Stomach smooth muscle (tissue), 2 donors: ENCODE measurements around the gene NEDD9.

ENCODE experiments used
- H3K27ac ChIP-seq: one replicate; pipeline ENCODE4 v1.7.0; 2013; ENCODE audit warnings: mild to moderate bottlenecking, low read length, inconsistent platforms
- H3K27me3 ChIP-seq, 2 donors: one replicate each; pipeline ENCODE4 v1.7.0; 2013; ENCODE audit warnings: low read length in 2 of 2; ENCODE audit not compliant: insufficient read depth in 2 of 2, control insufficient read depth in 1 of 2
- H3K36me3 ChIP-seq, 2 donors: one replicate each; pipeline ENCODE4 v1.7.0; 2013; ENCODE audit warnings: low read length in 2 of 2; ENCODE audit not compliant: control insufficient read depth in 2 of 2, insufficient read depth in 2 of 2
- H3K4me1 ChIP-seq: one replicate; pipeline ENCODE4 v1.7.0; 2013; ENCODE audit warnings: low read length; ENCODE audit not compliant: control insufficient read depth, insufficient read depth
- H3K4me3 ChIP-seq, 2 donors: one replicate each; pipeline ENCODE4 v1.7.0; 2013; ENCODE audit warnings: low read length in 2 of 2
- H3K9ac ChIP-seq, 2 donors: one replicate each; pipeline ENCODE4 v1.7.0; 2013; ENCODE audit warnings: low read length in 2 of 2, mild to moderate bottlenecking in 1 of 2
- H3K9me3 ChIP-seq, 2 donors: one replicate each; pipeline ENCODE4 v1.7.0; 2013; ENCODE audit warnings: low read length in 2 of 2; ENCODE audit not compliant: control insufficient read depth in 2 of 2
- donor health status: healthy.
- donor health status: Pancreatic carcinoma.

The NEDD9 gene, protein sequence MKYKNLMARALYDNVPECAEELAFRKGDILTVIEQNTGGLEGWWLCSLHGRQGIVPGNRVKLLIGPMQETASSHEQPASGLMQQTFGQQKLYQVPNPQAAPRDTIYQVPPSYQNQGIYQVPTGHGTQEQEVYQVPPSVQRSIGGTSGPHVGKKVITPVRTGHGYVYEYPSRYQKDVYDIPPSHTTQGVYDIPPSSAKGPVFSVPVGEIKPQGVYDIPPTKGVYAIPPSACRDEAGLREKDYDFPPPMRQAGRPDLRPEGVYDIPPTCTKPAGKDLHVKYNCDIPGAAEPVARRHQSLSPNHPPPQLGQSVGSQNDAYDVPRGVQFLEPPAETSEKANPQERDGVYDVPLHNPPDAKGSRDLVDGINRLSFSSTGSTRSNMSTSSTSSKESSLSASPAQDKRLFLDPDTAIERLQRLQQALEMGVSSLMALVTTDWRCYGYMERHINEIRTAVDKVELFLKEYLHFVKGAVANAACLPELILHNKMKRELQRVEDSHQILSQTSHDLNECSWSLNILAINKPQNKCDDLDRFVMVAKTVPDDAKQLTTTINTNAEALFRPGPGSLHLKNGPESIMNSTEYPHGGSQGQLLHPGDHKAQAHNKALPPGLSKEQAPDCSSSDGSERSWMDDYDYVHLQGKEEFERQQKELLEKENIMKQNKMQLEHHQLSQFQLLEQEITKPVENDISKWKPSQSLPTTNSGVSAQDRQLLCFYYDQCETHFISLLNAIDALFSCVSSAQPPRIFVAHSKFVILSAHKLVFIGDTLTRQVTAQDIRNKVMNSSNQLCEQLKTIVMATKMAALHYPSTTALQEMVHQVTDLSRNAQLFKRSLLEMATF

DNA sequence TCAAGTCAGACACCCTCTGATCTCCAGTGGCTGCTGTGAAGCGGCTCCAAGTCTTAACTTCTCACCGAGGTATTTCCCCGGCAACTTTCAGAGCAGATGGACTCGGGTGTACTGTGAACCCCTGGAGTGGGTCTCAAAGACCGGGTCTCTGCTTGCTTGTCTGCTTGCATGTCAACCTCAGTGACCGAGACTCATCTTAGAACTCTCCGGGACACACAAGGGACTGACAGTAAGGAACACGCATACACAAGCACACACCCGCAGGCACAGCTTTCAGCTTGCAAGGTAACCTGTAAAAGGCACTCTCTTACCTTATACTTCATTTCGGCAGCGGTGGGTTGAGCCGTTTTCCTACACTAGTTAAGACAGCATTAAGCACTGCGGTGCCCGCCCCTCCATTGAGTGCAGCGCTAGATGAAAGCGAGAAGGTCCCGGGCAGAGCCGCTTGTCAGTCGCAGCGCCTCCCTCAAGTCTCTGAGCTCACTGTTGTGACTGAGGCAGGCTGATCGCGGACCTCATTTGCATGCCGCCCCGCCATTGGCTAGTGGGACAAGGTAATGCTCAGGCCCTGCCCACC lies at the start of gene NEDD9:
NEDD9 (minus strand) TSS at position 476 of the 577 bp plus-strand sequence; CDS start at position 323, 153 bp downstream.
- H3K36me3 ChIP-seq = no peaks in the 10 kb centered on the region
- peak within 1 kb of the TSS; percentile 78 to 82 for H3K9ac ChIP-seq
- H3K4me3 ChIP-seq = peak within 1 kb of the TSS; percentile 83 to 92
- H3K27ac ChIP-seq = peak within 1 kb of the TSS; percentile 66
- peaks cover 10% of the 10 kb centered on the region for H3K4me1 ChIP-seq
- no peaks in the 10 kb centered on the region for H3K9me3 ChIP-seq
- H3K27me3 ChIP-seq = no peaks in the 10 kb centered on the region

DNA sequence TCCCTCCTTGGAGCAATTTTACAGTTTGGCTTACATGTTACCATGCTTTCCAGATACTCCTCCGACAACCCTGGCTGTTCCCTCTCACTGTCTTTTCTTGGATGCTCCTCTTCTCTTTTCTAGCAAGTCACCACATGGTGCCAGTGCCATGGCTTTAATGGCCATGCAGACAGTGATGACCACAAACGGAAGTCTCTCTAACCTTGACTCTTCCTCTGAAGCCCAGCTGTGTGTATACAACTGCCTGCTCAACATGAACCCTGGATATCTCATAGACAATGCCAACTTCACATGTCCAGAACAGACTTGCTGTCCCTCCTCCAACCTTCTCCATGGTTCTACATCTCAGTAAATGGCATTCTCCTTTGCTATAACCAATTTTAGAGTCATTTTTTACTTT lies 49.8 kb upstream of the NEDD9 start:
- H3K27ac ChIP-seq = no peak overlapping the region
- H3K4me1 ChIP-seq = no peaks in the 10 kb centered on the region
- H3K9ac ChIP-seq = no peak overlapping the region
- H3K4me3 ChIP-seq = no peak overlapping the region
- H3K27me3 ChIP-seq = peaks cover 0 to 2% of the 10 kb centered on the region in 2 donors
- H3K36me3 ChIP-seq = no peaks in the 10 kb centered on the region
- no peaks in the 10 kb centered on the region for H3K9me3 ChIP-seq

GRCh38 chr6:11280394-11280793 lies 47.9 kb upstream of the NEDD9 start:
- Histone ChIP-seq H3K27ac (no peak overlapping the region), H3K4me1 (no peaks in the 10 kb centered on the region), H3K4me3 (no peak overlapping the region), H3K9me3 (no peaks in the 10 kb centered on the region), H3K27me3 (peaks cover 0 to 2% of the 10 kb centered on the region in 2 donors), H3K9ac (no peak overlapping the region), H3K36me3 (no peaks in the 10 kb centered on the region)

GRCh38 chr6:11279284-11279689 lies 46.8 kb upstream of the NEDD9 start:
- peaks cover 0 to 2% of the 10 kb centered on the region in 2 donors for H3K27me3 ChIP-seq
- no peak overlapping the region for H3K4me3 ChIP-seq
- no peak overlapping the region for H3K9ac ChIP-seq
- H3K36me3 ChIP-seq = no peaks in the 10 kb centered on the region
- no peaks in the 10 kb centered on the region for H3K9me3 ChIP-seq
- H3K4me1 ChIP-seq = no peaks in the 10 kb centered on the region
- no peak overlapping the region for H3K27ac ChIP-seq

- H3K4me1 ChIP-seq = no peaks in the 10 kb centered on the region
- no peak overlapping the region for H3K27ac ChIP-seq
- H3K4me3 ChIP-seq = no peak overlapping the region
- H3K9me3 ChIP-seq = no peaks in the 10 kb centered on the region
- no peak overlapping the region for H3K9ac ChIP-seq
- H3K27me3 ChIP-seq = peaks cover 0 to 2% of the 10 kb centered on the region in 2 donors
- no peaks in the 10 kb centered on the region for H3K36me3 ChIP-seq
These were observed 45.7 kb upstream of the NEDD9 start for GRCh38 chr6:11278207-11278559.

- Histone ChIP-seq H3K27me3 (peaks cover 0 to 2% of the 10 kb centered on the region in 2 donors), H3K27ac (no peak overlapping the region), H3K4me3 (peak overlapping the region in 1 of 2 donors; percentile 22), H3K9ac (no peak overlapping the region), H3K4me1 (no peaks in the 10 kb centered on the region), H3K36me3 (no peaks in the 10 kb centered on the region), H3K9me3 (no peaks in the 10 kb centered on the region)
These were observed 45.1 kb upstream of the NEDD9 start for GRCh38 chr6:11277275-11278206.

DNA sequence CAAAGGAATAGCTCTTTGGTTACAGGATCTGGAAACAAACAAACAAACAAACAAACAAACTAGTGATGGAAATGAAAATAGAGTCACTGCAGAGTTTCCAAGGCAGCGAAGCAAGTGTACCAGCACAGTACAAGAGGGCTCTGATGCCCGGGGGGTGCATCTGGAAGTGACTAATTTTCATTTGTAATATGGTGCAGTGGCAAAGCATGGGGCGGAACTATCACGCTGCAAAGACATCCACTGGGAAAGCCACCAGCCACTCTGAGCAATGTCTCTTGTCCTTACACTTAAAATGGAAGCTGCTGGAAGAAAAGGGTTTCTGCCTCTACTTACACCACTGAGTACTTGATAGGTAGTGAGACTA lies 44.4 kb upstream of the NEDD9 start:
- Histone ChIP-seq H3K36me3 (no peaks in the 10 kb centered on the region), H3K9ac (no peak overlapping the region), H3K4me1 (no peaks in the 10 kb centered on the region), H3K4me3 (no peak overlapping the region), H3K9me3 (no peaks in the 10 kb centered on the region), H3K27me3 (peaks cover 0 to 2% of the 10 kb centered on the region in 2 donors), H3K27ac (no peak overlapping the region)

DNA sequence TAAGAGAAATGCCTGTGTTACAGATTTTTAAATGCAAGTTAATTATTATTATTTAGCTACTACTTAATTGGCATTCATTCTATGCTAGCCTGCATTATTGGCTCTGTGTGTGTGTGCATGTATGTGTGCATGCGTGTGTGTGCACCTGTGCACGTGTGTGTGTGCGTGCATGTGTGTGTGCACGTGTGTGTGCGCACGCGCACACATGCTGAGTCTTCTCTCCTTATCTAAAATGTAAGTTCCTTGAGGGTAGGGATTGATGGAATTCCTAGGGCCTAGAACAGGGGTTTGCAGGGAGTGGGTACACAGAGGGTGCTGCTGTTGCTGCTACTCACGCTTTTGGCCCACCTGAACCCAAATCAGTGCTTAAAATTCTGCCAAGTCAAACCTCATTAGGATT lies 43.8 kb upstream of the NEDD9 start:
- no peak overlapping the region for H3K4me3 ChIP-seq
- no peaks in the 10 kb centered on the region for H3K4me1 ChIP-seq
- H3K9ac ChIP-seq = no peak overlapping the region
- H3K9me3 ChIP-seq = no peaks in the 10 kb centered on the region
- H3K27me3 ChIP-seq = peaks cover 0 to 2% of the 10 kb centered on the region in 2 donors
- no peaks in the 10 kb centered on the region for H3K36me3 ChIP-seq
- H3K27ac ChIP-seq = no peak overlapping the region

- Histone ChIP-seq H3K9me3 (no peaks in the 10 kb centered on the region), H3K36me3 (no peaks in the 10 kb centered on the region), H3K27ac (no peak overlapping the region), H3K4me3 (no peak overlapping the region), H3K27me3 (peaks cover 0 to 2% of the 10 kb centered on the region in 2 donors), H3K4me1 (no peaks in the 10 kb centered on the region), H3K9ac (no peak overlapping the region)
These were observed 43.1 kb upstream of the NEDD9 start for GRCh38 chr6:11275598-11275997.
